Mesenchymal stem cell (in vitro differentiated cells and primary cell): ENCODE results near the gene PGAM5.
A peak's percentile ranks its signal among the peaks of the same experiment; 100 is the strongest.
"Not testable (repeated sequence)": the region's sequence is repeated elsewhere in the genome, so short reads cannot be mapped to it uniquely, and the experiment has no call there.

Experiments
- DNase-seq: peaks from one replicate; pipeline ENCODE4 v3.0.0-alpha.2; 2013
- H2AFZ ChIP-seq: one replicate; pipeline ENCODE4 v1.6.1; 2013; ENCODE audit warnings: low read depth, mild to moderate bottlenecking, control low read depth, inconsistent platforms, low read length, moderate library complexity
- H2AK5ac ChIP-seq: 2 replicates; pipeline ENCODE4 v1.6.1; 2013; ENCODE audit warnings: low read length, moderate library complexity, mild to moderate bottlenecking, inconsistent platforms; ENCODE audit not compliant: severe bottlenecking
- H2BK120ac ChIP-seq: one replicate; pipeline ENCODE4 v1.6.1; 2013; ENCODE audit warnings: low read depth, mild to moderate bottlenecking, inconsistent platforms, low read length, moderate library complexity
- H2BK12ac ChIP-seq, 2 experiments: one replicate each; pipeline ENCODE4 v1.6.1; 2013; ENCODE audit warnings: inconsistent platforms in 2 of 2, low read length in 2 of 2, mild to moderate bottlenecking in 2 of 2, moderate library complexity in 2 of 2, control low read depth in 1 of 2
- H2BK15ac ChIP-seq: one replicate; pipeline ENCODE4 v1.6.1; 2013; ENCODE audit warnings: mild to moderate bottlenecking, low read depth, inconsistent platforms; ENCODE audit not compliant: poor library complexity, severe bottlenecking
- H2BK5ac ChIP-seq: 2 replicates; pipeline ENCODE4 v1.6.1; 2013; ENCODE audit warnings: low read depth, mild to moderate bottlenecking, low read length, control low read depth, inconsistent platforms; ENCODE audit not compliant: poor library complexity, severe bottlenecking
- H3K14ac ChIP-seq, 2 experiments: one replicate each; pipeline ENCODE4 v1.6.1; 2013; ENCODE audit warnings: inconsistent platforms in 2 of 2, low read length in 2 of 2, control low read depth in 1 of 2, mild to moderate bottlenecking in 1 of 2, moderate library complexity in 1 of 2
- H3K18ac ChIP-seq, 2 experiments: one replicate each; pipeline ENCODE4 v1.6.1; 2013; ENCODE audit warnings: inconsistent platforms in 2 of 2, low read length in 2 of 2, control low read depth in 1 of 2, low read depth in 1 of 2, mild to moderate bottlenecking in 1 of 2
- H3K23ac ChIP-seq, 2 experiments: one replicate each; pipeline ENCODE4 v1.6.1; 2013; ENCODE audit warnings: inconsistent platforms in 2 of 2, low read length in 2 of 2, mild to moderate bottlenecking in 2 of 2, moderate library complexity in 2 of 2, control low read depth in 1 of 2
- H3K27ac ChIP-seq: 2 replicates; pipeline ENCODE4 v1.5.1; 2013; ENCODE audit warnings: mild to moderate bottlenecking, moderate library complexity, low read length, control low read depth, inconsistent platforms; ENCODE audit not compliant: poor library complexity, severe bottlenecking
- H3K27me3 ChIP-seq, 2 experiments: 2 replicates each; pipeline versions ENCODE4 v1.6.1 to v1.7.0; 2013; ENCODE audit warnings: low read length in 2 of 2, mild to moderate bottlenecking in 2 of 2, moderate library complexity in 2 of 2, control low read depth in 1 of 2, inconsistent platforms in 1 of 2; ENCODE audit not compliant: control insufficient read depth in 1 of 2, insufficient read depth in 1 of 2
- H3K36me3 ChIP-seq, 2 experiments: 2 replicates each; pipeline versions ENCODE4 v1.6.1 to v1.7.0; 2013; ENCODE audit warnings: low read length in 2 of 2, control low read depth in 1 of 2, inconsistent platforms in 1 of 2, low read depth in 1 of 2, mild to moderate bottlenecking in 1 of 2; ENCODE audit not compliant: insufficient read depth in 2 of 2, control insufficient read depth in 1 of 2
- H3K4ac ChIP-seq, 2 experiments: one replicate each; pipeline ENCODE4 v1.6.1; 2013; ENCODE audit warnings: inconsistent platforms in 2 of 2, low read length in 2 of 2, mild to moderate bottlenecking in 2 of 2, moderate library complexity in 2 of 2, control low read depth in 1 of 2, low read depth in 1 of 2
- H3K4me1 ChIP-seq: 2 replicates; pipeline ENCODE4 v1.6.1; 2013; ENCODE audit warnings: low read depth, low read length, control low read depth; ENCODE audit not compliant: control insufficient read depth, insufficient read depth
- H3K4me2 ChIP-seq: 2 replicates; pipeline ENCODE4 v1.6.1; 2013; ENCODE audit warnings: low read length, mild to moderate bottlenecking, inconsistent platforms; ENCODE audit not compliant: poor library complexity, severe bottlenecking
- H3K4me3 ChIP-seq, 2 experiments: 2 replicates each; pipeline versions ENCODE4 v1.5.1 to v1.7.0; 2013; ENCODE audit warnings: low read length in 2 of 2, mild to moderate bottlenecking in 2 of 2, control low read depth in 1 of 2, low read depth in 1 of 2; ENCODE audit not compliant: insufficient read depth in 1 of 2
- H3K79me1 ChIP-seq: replicated peaks from 2 replicates; pipeline ENCODE4 v1.6.1; 2013; ENCODE audit warnings: mild to moderate bottlenecking, control low read depth, low read length, inconsistent platforms; ENCODE audit not compliant: poor library complexity, severe bottlenecking
- H3K9ac ChIP-seq: 2 replicates; pipeline ENCODE4 v1.7.0; 2013; ENCODE audit warnings: mild to moderate bottlenecking, low read length, moderate library complexity
- H3K9me3 ChIP-seq: 2 replicates; pipeline ENCODE4 v1.7.0; 2013; ENCODE audit warnings: mild to moderate bottlenecking, low read length; ENCODE audit not compliant: control insufficient read depth
- H4K8ac ChIP-seq: one replicate; pipeline ENCODE4 v1.6.1; 2013; ENCODE audit warnings: inconsistent platforms, mild to moderate bottlenecking, low read length, moderate library complexity
- H4K91ac ChIP-seq: one replicate; pipeline ENCODE4 v1.6.1; 2013; ENCODE audit warnings: mild to moderate bottlenecking, low read length, inconsistent platforms
- WGBS: methylation state at CpG from one replicate; pipeline ENCODE4 v1.1.7; 2013; ENCODE audit warnings: mixed read lengths; 5-methylcytosine and 5-hydroxymethylcytosine counted together

Gene PGAM5

DNA sequence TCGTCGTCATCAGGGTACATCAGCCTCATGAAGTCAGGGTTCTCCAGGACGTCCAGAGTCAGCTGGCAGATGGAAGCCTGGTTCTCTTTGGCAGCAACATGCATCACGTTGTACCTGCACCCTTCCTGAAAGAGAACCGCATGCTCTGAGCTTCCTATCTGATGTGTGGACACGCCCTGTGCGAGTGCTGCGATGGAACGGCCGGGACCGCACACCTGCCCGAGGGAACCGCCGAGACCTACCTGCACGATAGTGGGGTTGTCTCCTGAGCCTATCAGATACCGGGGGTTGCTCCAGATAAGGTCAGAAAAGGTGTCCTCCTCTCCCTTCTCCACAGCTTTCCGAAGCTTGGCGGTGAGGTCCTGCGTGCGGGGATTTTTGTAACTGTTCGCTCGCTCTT is 37.3 kb downstream of the PGAM5 start:
- Histone ChIP-seq H3K4me1 (peaks cover 2% of the 10 kb centered on the region), H3K27me3 (no peaks in the 10 kb centered on the region), H2AFZ (no peak overlapping the region), H2BK120ac (no peak overlapping the region), H2BK12ac (peak overlapping the region in 1 of 2 experiments; percentile 21), H4K91ac (no peak overlapping the region), H3K4me2 (no peak overlapping the region), H3K4me3 (no peak overlapping the region), H3K9me3 (no peaks in the 10 kb centered on the region), H3K4ac (no peak overlapping the region), H4K8ac (no peak overlapping the region), H3K9ac (no peak overlapping the region), H2BK15ac (no peak overlapping the region), H3K79me1 (peaks cover 24% of the 10 kb centered on the region), H3K27ac (no peak overlapping the region), H3K14ac (no peak overlapping the region), H3K18ac (no peak overlapping the region), H3K36me3 (peaks cover 85 to 92% of the 10 kb centered on the region in 2 experiments), H3K23ac (no peak overlapping the region), H2AK5ac (no peak overlapping the region), H2BK5ac (no peak overlapping the region)
- WGBS: 98% methylated on average over 22 of the region's 22 CpGs
- DNase-seq: no peak

DNA sequence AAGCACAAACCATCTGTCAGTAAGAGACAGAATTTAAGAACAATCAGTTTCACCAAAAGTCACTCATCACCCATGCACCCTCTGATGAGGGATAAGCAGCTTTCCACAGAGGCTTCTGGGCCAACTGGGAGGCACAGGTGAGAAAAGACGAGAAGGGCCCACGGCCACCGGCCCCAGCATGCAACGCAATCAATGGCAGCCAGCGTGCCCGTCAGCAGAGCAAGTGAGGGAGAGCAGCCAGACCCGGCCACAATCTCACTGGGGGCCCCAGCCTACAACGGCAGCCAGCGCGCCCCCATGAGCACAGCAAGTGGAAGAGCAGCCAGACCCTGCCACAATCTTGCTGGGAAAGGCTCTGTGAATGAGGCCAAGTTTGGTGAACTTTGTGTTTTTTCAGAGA is 37.7 kb downstream of the PGAM5 start:
- H2BK12ac ChIP-seq: no peak overlapping the region
- H3K27ac ChIP-seq: no peak overlapping the region
- H4K8ac ChIP-seq: no peak overlapping the region
- no peak overlapping the region for H3K4me2 ChIP-seq
- DNase-seq: no peak
- 93% methylated on average over 10 of the region's 10 CpGs for WGBS
- H3K9me3 ChIP-seq: no peaks in the 10 kb centered on the region
- no peak overlapping the region for H3K4me3 ChIP-seq
- peaks cover 26% of the 10 kb centered on the region for H3K79me1 ChIP-seq
- H3K27me3 ChIP-seq: no peaks in the 10 kb centered on the region
- no peak overlapping the region for H3K14ac ChIP-seq
- peaks cover 2% of the 10 kb centered on the region for H3K4me1 ChIP-seq
- no peak overlapping the region for H3K18ac ChIP-seq
- H3K4ac ChIP-seq: no peak overlapping the region
- no peak overlapping the region for H3K9ac ChIP-seq
- H3K23ac ChIP-seq: no peak overlapping the region
- no peak overlapping the region for H2BK15ac ChIP-seq
- no peak overlapping the region for H2AFZ ChIP-seq
- no peak overlapping the region for H2AK5ac ChIP-seq
- no peak overlapping the region for H2BK5ac ChIP-seq
- H3K36me3 ChIP-seq: peaks cover 89 to 93% of the 10 kb centered on the region in 2 experiments
- no peak overlapping the region for H4K91ac ChIP-seq
- H2BK120ac ChIP-seq: no peak overlapping the region

GRCh38 chr12:132753670-132754069 is 43.0 kb downstream of the PGAM5 start:
- not testable (repeated sequence) for H4K8ac ChIP-seq, H2AFZ ChIP-seq, H2BK120ac ChIP-seq, H2BK12ac ChIP-seq, H2BK15ac ChIP-seq, H3K9me3 ChIP-seq, H3K27me3 ChIP-seq, H3K27ac ChIP-seq, H3K23ac ChIP-seq, H3K4me1 ChIP-seq, H3K4me2 ChIP-seq, H3K9ac ChIP-seq, H2AK5ac ChIP-seq, H3K14ac ChIP-seq, H4K91ac ChIP-seq, H2BK5ac ChIP-seq, H3K4me3 ChIP-seq, H3K4ac ChIP-seq, H3K18ac ChIP-seq, DNase-seq
- over 99% methylated on average over 7 of the region's 7 CpGs for WGBS
- Histone ChIP-seq H3K79me1 (peaks cover 11% of the 10 kb centered on the region), H3K36me3 (peaks cover 71 to 78% of the 10 kb centered on the region in 2 experiments)

DNA sequence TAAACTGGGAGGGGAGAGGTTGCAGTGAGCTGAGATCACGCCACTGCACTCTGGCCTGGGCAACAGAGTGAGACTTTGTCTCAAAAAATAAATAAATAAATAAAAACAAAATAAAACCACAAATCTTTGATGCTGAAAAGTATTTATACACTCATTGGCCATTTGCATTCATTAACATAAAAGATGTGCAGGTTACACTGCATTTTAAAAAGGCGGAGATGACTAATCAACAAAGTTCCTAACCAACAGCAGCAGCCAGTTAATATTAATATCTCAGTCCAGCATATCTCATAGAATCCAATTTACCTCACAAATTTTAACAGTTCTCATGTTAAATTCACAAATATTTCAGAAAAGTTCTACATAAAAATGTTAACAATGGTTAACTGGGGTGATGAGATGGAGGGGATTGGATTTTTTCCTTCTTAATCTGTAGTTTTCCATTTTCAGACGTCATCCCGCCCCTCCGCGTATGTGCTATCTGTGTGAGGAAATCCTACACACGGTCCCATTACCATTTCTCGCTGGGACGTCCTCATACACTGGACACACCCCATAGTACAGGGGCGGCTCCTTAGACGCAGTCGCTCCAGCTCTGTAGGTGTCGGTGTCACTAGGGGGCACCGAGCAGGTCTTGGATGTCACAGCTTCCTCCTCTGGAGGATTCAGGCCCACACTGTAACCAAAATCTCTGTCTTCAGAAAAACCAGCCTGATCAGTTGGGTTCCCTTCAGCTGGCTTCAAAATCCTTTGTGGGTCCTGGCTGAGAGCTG is 43.7 kb downstream of the PGAM5 start:
- Histone ChIP-seq H2AFZ (no peak overlapping the region), H3K9me3 (no peaks in the 10 kb centered on the region), H3K9ac (no peak overlapping the region), H3K4me3 (no peak overlapping the region), H3K27ac (no peak overlapping the region), H4K91ac (no peak overlapping the region), H2BK12ac (no peak overlapping the region), H3K4ac (no peak overlapping the region), H3K79me1 (peaks cover 8% of the 10 kb centered on the region), H2AK5ac (no peak overlapping the region), H2BK120ac (no peak overlapping the region), H3K23ac (no peak overlapping the region), H3K36me3 (peaks cover 67 to 76% of the 10 kb centered on the region in 2 experiments), H3K14ac (no peak overlapping the region), H2BK15ac (no peak overlapping the region), H3K4me1 (peaks cover 6% of the 10 kb centered on the region), H3K4me2 (no peak overlapping the region), H4K8ac (no peak overlapping the region), H3K27me3 (no peaks in the 10 kb centered on the region), H3K18ac (no peak overlapping the region), H2BK5ac (no peak overlapping the region)
- WGBS: 93% methylated on average over 13 of the region's 14 CpGs
- no peak for DNase-seq
